Heart left ventricle (tissue), 13 donors: ENCODE measurements around the gene TLE5.

Experiments
- POLR2A ChIP-seq, 2 donors: fragments of 450-650 bp; IDR thresholded peaks; one replicate each; pipeline ENCODE4 v1.6.1; 2017; ENCODE audit warnings: antibody characterized with exemption in 2 of 2, mild to moderate bottlenecking in 2 of 2, moderate library complexity in 2 of 2
- TF ChIP-seq, protein P1 (sequence below), 12 donors: fragments of 200-600 bp; sonication (generic) in 4 of 12; IDR thresholded peaks; one replicate each; pipeline versions ENCODE4 v1.5.0 to v1.8.0; 2018 to 2022; ENCODE audit warnings: antibody characterized with exemption in 12 of 12, mild to moderate bottlenecking in 5 of 12
- donor health status: ischemic (EF 13 %, LVEDD 7.1; RV severe dilation, severe dysfunction).
- donor health status: DM: no; HTN: yes; CAD: no.
- donor health status: DM: no; HTN: no; CAD: no.
- donor health status: ischemic (EF 25% LVEDD 6.9; RV normal size, moderate dysfunction).
- donor health status: ischemic (EF 25% LVEDD 5.7; RV mildly dilated, moderate dysfunction).
- donor health status: ischemic (EF 35%, LVEDD 5.7; RV mildly dilated, moderate dysfunction).
- donor health status: nonischemic (EF 11% LVEDD 7.7; RV severe dilation, severe dysfunction).
- donor health status: DM: yes; HTN: yes; CAD: no.
- donor health status: PGD.
- donor health status: ischemic (EF 29% LVEDD 5.4; RV normal size, mild dysfunction).
- donor health status: nonischemic (EF 23%, LVEDD 6.1; RV moderate dilation, normal function).

GRCh38 chr19:3053780-3054179 lies 8.5 kb downstream of the TLE5 start:
- TF ChIP-seq, protein P1, sequence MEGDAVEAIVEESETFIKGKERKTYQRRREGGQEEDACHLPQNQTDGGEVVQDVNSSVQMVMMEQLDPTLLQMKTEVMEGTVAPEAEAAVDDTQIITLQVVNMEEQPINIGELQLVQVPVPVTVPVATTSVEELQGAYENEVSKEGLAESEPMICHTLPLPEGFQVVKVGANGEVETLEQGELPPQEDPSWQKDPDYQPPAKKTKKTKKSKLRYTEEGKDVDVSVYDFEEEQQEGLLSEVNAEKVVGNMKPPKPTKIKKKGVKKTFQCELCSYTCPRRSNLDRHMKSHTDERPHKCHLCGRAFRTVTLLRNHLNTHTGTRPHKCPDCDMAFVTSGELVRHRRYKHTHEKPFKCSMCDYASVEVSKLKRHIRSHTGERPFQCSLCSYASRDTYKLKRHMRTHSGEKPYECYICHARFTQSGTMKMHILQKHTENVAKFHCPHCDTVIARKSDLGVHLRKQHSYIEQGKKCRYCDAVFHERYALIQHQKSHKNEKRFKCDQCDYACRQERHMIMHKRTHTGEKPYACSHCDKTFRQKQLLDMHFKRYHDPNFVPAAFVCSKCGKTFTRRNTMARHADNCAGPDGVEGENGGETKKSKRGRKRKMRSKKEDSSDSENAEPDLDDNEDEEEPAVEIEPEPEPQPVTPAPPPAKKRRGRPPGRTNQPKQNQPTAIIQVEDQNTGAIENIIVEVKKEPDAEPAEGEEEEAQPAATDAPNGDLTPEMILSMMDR (IDR thresholded peaks at IDR 0.05), result no peak
- TF ChIP-seq POLR2A (IDR thresholded peaks at IDR 0.05), result no peak
